ENCODE data around the gene NECTIN2. TPM values are rescaled to one million over a fixed set of nuclear protein-coding genes. Genes with fewer than 3 reads are reported as not detected.
A peak's percentile ranks its signal among the peaks of the same experiment; 100 is the strongest.

Gene NECTIN2
- polyA plus RNA-seq, 3 donors, result 5.6 to 18.2 (median 9.3) TPM

- peaks cover 4% of the 10 kb centered on the region for H3K4me1 Mint-ChIP-seq
- H3K27me3 ChIP-seq (ENCODE audit: control insufficient read depth in 2 of 2, insufficient read depth in 2 of 2, low read length in 2 of 2), result no peaks in the 10 kb centered on the region
- no peak for DNase-seq
Observed at GRCh38 chr19:44799627-44800346, 46.3 kb upstream of the NECTIN2 start.

DNA sequence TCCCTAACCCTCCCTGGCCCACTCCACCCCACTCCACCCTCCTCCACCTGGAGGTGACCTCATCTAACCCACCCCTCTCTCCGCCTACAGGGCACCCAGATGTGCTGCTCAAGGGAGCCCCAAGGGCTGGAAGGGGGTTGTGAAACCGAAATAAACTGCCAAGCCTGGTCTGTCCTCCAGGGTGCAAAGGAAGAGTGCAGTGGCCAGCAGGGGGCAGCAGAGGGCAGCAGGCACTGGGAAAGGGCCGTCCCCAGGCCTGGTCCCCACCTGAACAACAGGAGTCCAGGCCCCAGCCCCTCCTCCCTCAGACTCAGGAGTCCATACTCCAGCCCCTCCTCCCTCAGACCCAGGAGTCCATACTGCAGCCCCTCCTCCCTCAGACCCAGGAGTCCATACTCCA, 45.6 kb upstream of the NECTIN2 start:
- Histone ChIP-seq H3K4me3 (replicated peaks in 1 of 3; ENCODE audit: low read depth in 2 of 3, low read length in 3 of 3) (no peak overlapping the region), H3K27ac (ENCODE audit: low read depth in 1 of 2, low read length in 2 of 2) (no peak overlapping the region), H3K4me1 (ENCODE audit: control insufficient read depth in 1 of 2, insufficient read depth in 2 of 2, low read length in 2 of 2) (peaks cover 3 to 5% of the 10 kb centered on the region in 2 donors), H3K36me3 (replicated peaks in 1 of 2; ENCODE audit: control insufficient read depth in 1 of 2, insufficient read depth in 2 of 2, low read length in 2 of 2) (no peaks in the 10 kb centered on the region), H3K9me3 (replicated peaks in 1 of 2; ENCODE audit: control insufficient read depth in 1 of 2, insufficient read depth in 1 of 2, low read length in 2 of 2) (peaks cover 0 to 5% of the 10 kb centered on the region in 2 donors), H3K9ac (ENCODE audit: insufficient read depth, low read length, poor library complexity, severe bottlenecking) (no peak overlapping the region), H3K79me2 (ENCODE audit: insufficient read depth, low read length) (no peaks in the 10 kb centered on the region), H4K20me1 (ENCODE audit: insufficient read depth, low read length) (no peaks in the 10 kb centered on the region), H2AFZ (ENCODE audit: insufficient read depth, low read depth, low read length, poor library complexity, severe bottlenecking) (no peak overlapping the region), H3K27me3 (ENCODE audit: control insufficient read depth in 2 of 2, insufficient read depth in 2 of 2, low read length in 2 of 2) (no peaks in the 10 kb centered on the region), H3K4me2 (replicated peaks; ENCODE audit: extremely low read depth, low read length, poor library complexity, severe bottlenecking) (no peak overlapping the region)
- WGBS (ENCODE audit: insufficient coverage), result 0% methylated on average over 3 of the region's 3 CpGs
- no peak overlapping the region for H3K4me3 Mint-ChIP-seq
- H3K27me3 Mint-ChIP-seq (ENCODE audit: low read depth in 3 of 3), result peaks cover 2 to 11% (median 5%) of the 10 kb centered on the region in 3 donors
- TF ChIP-seq CTCF (IDR thresholded peaks at IDR 0.05), result peak; percentile 81
- H3K27ac Mint-ChIP-seq, result no peak overlapping the region
- DNase-seq, result peak; percentile 76 to 82 (median 76)
- H3K9me3 Mint-ChIP-seq, result peaks cover 0 to 11% (median 5%) of the 10 kb centered on the region in 7 donors
- H3K36me3 Mint-ChIP-seq, result no peaks in the 10 kb centered on the region
- peaks cover 4% of the 10 kb centered on the region for H3K4me1 Mint-ChIP-seq
- intact Hi-C loops (cut with micrococcal nuclease), result loop anchor here (1.0 kb wide), 1 partner anchor 44 kb away; no protein-coding TSS in a partner anchor

More at GRCh38 chr19:44799627-44800346, 46.3 kb upstream of the NECTIN2 start:
- Histone ChIP-seq H3K27ac (ENCODE audit: low read depth in 1 of 2, low read length in 2 of 2) (no peak overlapping the region), H3K4me2 (replicated peaks; ENCODE audit: extremely low read depth, low read length, poor library complexity, severe bottlenecking) (no peak overlapping the region), H3K79me2 (ENCODE audit: insufficient read depth, low read length) (no peaks in the 10 kb centered on the region), H3K4me3 (replicated peaks in 1 of 3; ENCODE audit: low read depth in 2 of 3, low read length in 3 of 3) (no peak overlapping the region), H3K9me3 (replicated peaks in 1 of 2; ENCODE audit: control insufficient read depth in 1 of 2, insufficient read depth in 1 of 2, low read length in 2 of 2) (peaks cover 0 to 5% of the 10 kb centered on the region in 2 donors), H3K9ac (ENCODE audit: insufficient read depth, low read length, poor library complexity, severe bottlenecking) (no peak overlapping the region), H4K20me1 (ENCODE audit: insufficient read depth, low read length) (no peaks in the 10 kb centered on the region), H2AFZ (ENCODE audit: insufficient read depth, low read depth, low read length, poor library complexity, severe bottlenecking) (no peak overlapping the region), H3K4me1 (ENCODE audit: control insufficient read depth in 1 of 2, insufficient read depth in 2 of 2, low read length in 2 of 2) (peaks cover 3 to 5% of the 10 kb centered on the region in 2 donors), H3K36me3 (replicated peaks in 1 of 2; ENCODE audit: control insufficient read depth in 1 of 2, insufficient read depth in 2 of 2, low read length in 2 of 2) (no peaks in the 10 kb centered on the region)
- no peaks in the 10 kb centered on the region for H3K36me3 Mint-ChIP-seq
- no peak for TF ChIP-seq CTCF (IDR thresholded peaks at IDR 0.05)
- intact Hi-C loops (cut with micrococcal nuclease), result loop anchor here (1.0 kb wide), 1 partner anchor 45 kb away; no protein-coding TSS in a partner anchor
- H3K27me3 Mint-ChIP-seq (ENCODE audit: low read depth in 3 of 3), result peaks cover 2 to 11% (median 5%) of the 10 kb centered on the region in 3 donors
- H3K27ac Mint-ChIP-seq, result peak overlapping the region in 1 of 7 donors; percentile 56
- H3K9me3 Mint-ChIP-seq, result peaks cover 0 to 11% (median 5%) of the 10 kb centered on the region in 7 donors
- no peak overlapping the region for H3K4me3 Mint-ChIP-seq
- WGBS (ENCODE audit: insufficient coverage), result 82% methylated on average over 5 of the region's 10 CpGs

Measured in CD14-positive monocyte (primary cell).